ENCODE results near the gene MPP2.

GRCh38 chr17:43931062-43931571 is 23.8 kb upstream of the MPP2 start:
- TF ChIP-seq CTCF (IDR thresholded peaks at IDR 0.05) (no peak), POLR2A (IDR thresholded peaks at IDR 0.05) (no peak)
